ENCODE results near the gene NBDY. TPM values are rescaled to one million over a fixed set of nuclear protein-coding genes. Genes with fewer than 3 reads are reported as not detected.
A peak's percentile ranks its signal among the peaks of the same experiment; 100 is the strongest.
"Not testable (repeated sequence)": the region's sequence is repeated elsewhere in the genome, so short reads cannot be mapped to it uniquely, and the experiment has no call there.

The NBDY gene
- total RNA-seq, 4 donors from 2014 or later, result 0.51 to 40.4 (median 13.3) TPM

DNA sequence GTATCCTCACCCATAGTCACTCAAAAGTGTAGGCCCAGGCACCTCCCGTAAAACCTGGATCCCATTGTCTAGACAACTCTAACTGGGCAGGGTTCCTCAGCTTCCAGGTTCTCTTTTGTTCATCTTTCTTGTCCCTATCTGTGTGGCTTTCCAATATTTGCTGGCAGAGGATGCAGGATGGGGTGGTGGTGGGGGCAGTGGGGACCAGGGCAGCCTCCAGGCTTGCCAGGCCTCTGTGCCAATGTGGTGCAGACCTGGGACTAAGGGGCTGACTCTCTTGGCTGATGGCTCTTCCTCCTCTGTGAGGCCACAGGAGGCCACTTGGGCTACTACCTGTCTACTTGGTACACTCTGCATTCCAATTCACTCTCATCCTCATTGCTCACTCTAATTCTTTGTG, 76.4 kb downstream of the NBDY start:
- Histone ChIP-seq H3K4me1 (peaks cover 0 to 4% of the 10 kb centered on the region in 2 donors), H3K4me3 (no peak overlapping the region), H3K27ac (no peak overlapping the region), H3K27me3 (no peaks in the 10 kb centered on the region), H3K36me3 (no peaks in the 10 kb centered on the region), H3K9me3 (no peaks in the 10 kb centered on the region)
- TF ChIP-seq, protein P1, sequence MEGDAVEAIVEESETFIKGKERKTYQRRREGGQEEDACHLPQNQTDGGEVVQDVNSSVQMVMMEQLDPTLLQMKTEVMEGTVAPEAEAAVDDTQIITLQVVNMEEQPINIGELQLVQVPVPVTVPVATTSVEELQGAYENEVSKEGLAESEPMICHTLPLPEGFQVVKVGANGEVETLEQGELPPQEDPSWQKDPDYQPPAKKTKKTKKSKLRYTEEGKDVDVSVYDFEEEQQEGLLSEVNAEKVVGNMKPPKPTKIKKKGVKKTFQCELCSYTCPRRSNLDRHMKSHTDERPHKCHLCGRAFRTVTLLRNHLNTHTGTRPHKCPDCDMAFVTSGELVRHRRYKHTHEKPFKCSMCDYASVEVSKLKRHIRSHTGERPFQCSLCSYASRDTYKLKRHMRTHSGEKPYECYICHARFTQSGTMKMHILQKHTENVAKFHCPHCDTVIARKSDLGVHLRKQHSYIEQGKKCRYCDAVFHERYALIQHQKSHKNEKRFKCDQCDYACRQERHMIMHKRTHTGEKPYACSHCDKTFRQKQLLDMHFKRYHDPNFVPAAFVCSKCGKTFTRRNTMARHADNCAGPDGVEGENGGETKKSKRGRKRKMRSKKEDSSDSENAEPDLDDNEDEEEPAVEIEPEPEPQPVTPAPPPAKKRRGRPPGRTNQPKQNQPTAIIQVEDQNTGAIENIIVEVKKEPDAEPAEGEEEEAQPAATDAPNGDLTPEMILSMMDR (IDR thresholded peaks at IDR 0.05), result no peak
- no peak for TF ChIP-seq POLR2A (IDR thresholded peaks at IDR 0.05)
- DNase-seq, result no peak
- intact Hi-C loops (cut with DNase I; ENCODE audit: low total_unique reads), result no loop called here

DNA sequence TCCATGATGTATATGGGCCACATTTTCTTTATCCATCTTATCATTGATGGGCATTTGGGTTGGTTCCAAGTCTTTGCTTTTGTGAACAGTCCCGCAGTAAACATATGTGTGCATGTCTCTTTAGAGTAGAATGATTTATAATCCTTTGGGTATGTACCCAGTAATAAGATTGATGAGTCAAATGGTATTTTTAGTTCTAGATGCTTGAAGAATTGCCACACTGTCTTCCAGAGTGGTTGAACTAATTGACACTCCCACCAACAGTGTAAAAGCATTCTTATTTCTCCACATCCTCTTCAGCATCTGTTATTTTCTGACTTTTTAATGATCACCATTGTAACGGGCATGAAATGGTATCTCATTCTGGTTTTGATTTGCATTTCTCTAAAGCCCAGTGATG, 77.1 kb downstream of the NBDY start:
- DNase-seq; H3K27me3 ChIP-seq; intact Hi-C loops (cut with DNase I; ENCODE audit: low total_unique reads); H3K4me1 ChIP-seq; H3K9me3 ChIP-seq; H3K4me3 ChIP-seq; H3K36me3 ChIP-seq; H3K27ac ChIP-seq: not testable (repeated sequence)

DNA sequence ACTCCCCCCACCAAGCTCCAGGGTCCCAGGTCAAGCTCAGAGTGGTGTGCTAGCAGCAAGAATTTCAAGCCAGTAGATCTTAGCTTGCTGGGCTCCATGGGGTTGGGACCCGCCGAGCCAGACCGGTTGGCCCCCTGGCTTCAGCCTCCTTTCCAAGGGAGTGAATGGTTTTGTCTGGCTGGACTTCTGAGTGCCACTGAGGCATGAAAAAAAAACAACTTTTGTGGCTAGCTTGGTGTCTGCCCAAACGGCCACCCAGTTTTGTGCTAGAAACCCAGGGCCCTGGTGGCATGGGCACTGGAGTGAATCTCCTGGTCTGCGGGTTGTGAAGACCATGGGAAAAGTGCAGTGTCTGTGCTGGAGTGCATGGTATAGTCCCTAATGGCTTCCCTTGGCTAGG, 82.6 kb downstream of the NBDY start:
- no peak for TF ChIP-seq POLR2A (IDR thresholded peaks at IDR 0.05)
- TF ChIP-seq, protein P1 (IDR thresholded peaks at IDR 0.05), result no peak
- DNase-seq, result no peak
- Histone ChIP-seq H3K9me3 (no peaks in the 10 kb centered on the region), H3K27me3 (peaks cover 0 to 7% of the 10 kb centered on the region in 2 donors), H3K4me3 (no peak overlapping the region), H3K4me1 (no peaks in the 10 kb centered on the region), H3K36me3 (no peaks in the 10 kb centered on the region), H3K27ac (no peak overlapping the region)
- intact Hi-C loops (cut with DNase I; ENCODE audit: low total_unique reads), result no loop called here

DNA sequence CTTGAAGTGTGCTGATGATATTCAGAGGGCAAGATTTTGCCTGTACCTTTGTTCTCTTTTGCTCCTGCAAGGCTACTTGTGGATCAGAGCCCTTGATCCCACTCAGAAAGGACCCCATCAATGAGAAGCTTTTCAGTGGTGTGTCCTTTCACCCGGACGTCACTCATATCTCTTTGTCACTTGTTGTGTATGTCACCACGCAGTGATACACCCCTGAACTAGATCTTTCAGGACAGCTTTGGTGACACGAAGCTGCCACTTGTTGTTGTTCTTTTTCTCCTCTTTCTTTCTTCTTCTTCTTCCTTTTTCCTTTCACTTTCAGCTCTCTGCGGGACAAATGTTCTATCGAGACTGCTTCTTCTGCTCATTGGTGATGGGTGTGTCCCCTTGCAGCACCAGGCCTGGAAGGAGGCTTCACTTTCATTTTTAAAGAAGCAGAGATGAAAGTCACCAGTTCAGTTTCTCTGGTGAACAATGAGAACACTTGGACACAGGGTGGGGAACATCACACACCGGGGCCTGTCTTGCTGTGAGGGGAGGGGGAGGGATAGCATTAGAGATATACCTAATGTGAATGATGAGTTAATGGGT, 83.6 kb downstream of the NBDY start:
- Histone ChIP-seq H3K27me3 (peaks cover 0 to 7% of the 10 kb centered on the region in 2 donors), H3K4me3 (no peak overlapping the region), H3K9me3 (no peaks in the 10 kb centered on the region), H3K4me1 (no peaks in the 10 kb centered on the region), H3K27ac (peak overlapping the region in 1 of 2 donors; percentile 48), H3K36me3 (no peaks in the 10 kb centered on the region)
- no peak for DNase-seq
- TF ChIP-seq, protein P1 (IDR thresholded peaks at IDR 0.05), result no peak
- no peak for TF ChIP-seq POLR2A (IDR thresholded peaks at IDR 0.05)
- intact Hi-C loops (cut with DNase I; ENCODE audit: low total_unique reads), result no loop called here

DNA sequence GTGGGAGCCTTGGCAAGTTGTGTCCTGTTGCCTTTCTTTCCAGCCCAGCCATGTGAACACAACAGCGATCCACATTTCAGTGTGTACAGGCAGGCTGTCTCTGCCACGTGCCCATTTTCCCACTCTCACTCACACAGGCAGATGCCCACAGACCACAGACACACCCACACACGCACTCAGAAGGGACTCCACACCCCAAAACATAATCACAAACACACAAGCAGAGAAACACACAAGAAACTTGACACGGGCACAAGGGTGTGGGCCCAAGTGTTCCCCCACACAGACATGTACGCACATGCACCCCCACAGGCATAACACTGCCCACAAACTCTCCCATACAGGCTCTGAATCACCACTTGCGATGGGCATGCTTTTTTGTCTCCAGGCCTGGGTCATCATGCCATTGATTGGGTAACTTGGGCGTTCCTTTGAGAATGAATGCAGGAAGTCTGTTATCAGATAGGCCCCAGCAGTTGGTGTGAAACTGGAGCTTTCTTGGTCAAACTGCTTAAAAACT, 84.3 kb downstream of the NBDY start:
- TF ChIP-seq, protein P1 (IDR thresholded peaks at IDR 0.05), result no peak
- no peak for TF ChIP-seq POLR2A (IDR thresholded peaks at IDR 0.05)
- Histone ChIP-seq H3K27ac (no peak overlapping the region), H3K4me1 (no peaks in the 10 kb centered on the region)

More for the DNA sequence above, 84.3 kb downstream of the NBDY start:
- H3K4me3 ChIP-seq, result no peak overlapping the region
- intact Hi-C loops (cut with DNase I; ENCODE audit: low total_unique reads), result no loop called here
- H3K27me3 ChIP-seq, result peaks cover 0 to 7% of the 10 kb centered on the region in 2 donors
- no peaks in the 10 kb centered on the region for H3K36me3 ChIP-seq
- no peaks in the 10 kb centered on the region for H3K9me3 ChIP-seq
- no peak for DNase-seq

All from uterus (tissue), 4 donors.